ENCODE measurements around the gene MYH10.

- TF ChIP-seq CTCF (IDR thresholded peaks at IDR 0.05; ENCODE audit: low read depth, low read length, missing input control) (no peak), MAX (IDR thresholded peaks at IDR 0.05) (no peak), TAF1 (conservative IDR thresholded peaks at IDR 0.05) (no peak), GABPA (IDR thresholded peaks at IDR 0.05 in 1 of 2, conservative IDR thresholded peaks at IDR 0.05 in 1 of 2) (no peak), ZBTB33 (IDR thresholded peaks at IDR 0.05) (no peak), RAD21 (IDR thresholded peaks at IDR 0.05) (no peak), JUND (IDR thresholded peaks at IDR 0.05) (no peak), EGR1 (IDR thresholded peaks at IDR 0.05; ENCODE audit: low read depth in 2 of 2) (no peak), SP1 (IDR thresholded peaks at IDR 0.05) (no peak), REST (IDR thresholded peaks at IDR 0.05) (no peak), YY1 (IDR thresholded peaks at IDR 0.05) (no peak), FOXA1 (IDR thresholded peaks at IDR 0.05) (no peak), ATF3 (IDR thresholded peaks at IDR 0.05) (no peak), RXRA (IDR thresholded peaks at IDR 0.05) (no peak)
Measured at GRCh38 chr17:8518850-8519249, 111.7 kb downstream of the MYH10 start.

All from liver (tissue), 3 donors.